Endothelial cell (in vitro differentiated cells): Measurements from ENCODE around the gene RCHY1. TPM values are rescaled to one million over a fixed set of nuclear protein-coding genes. Genes with fewer than 3 reads are reported as not detected.
A peak's percentile ranks its signal among the peaks of the same experiment; 100 is the strongest.

Experiments
- DNase-seq: peaks from one replicate; pipeline ENCODE4 v3.0.0; 2021; ENCODE audit warnings: low spot score
- H3K27ac Mint-ChIP-seq: one replicate; pipeline ENCODE4 v1.8.0; 2021; ENCODE audit warnings: mixed read lengths, inconsistent platforms; ENCODE audit not compliant: unreplicated experiment
- H3K27me3 Mint-ChIP-seq: one replicate; pipeline ENCODE4 v1.8.0; 2021; ENCODE audit warnings: mild to moderate bottlenecking, moderate library complexity, mixed read lengths, inconsistent platforms; ENCODE audit not compliant: unreplicated experiment
- H3K36me3 Mint-ChIP-seq: one replicate; pipeline ENCODE4 v1.8.0; 2021; ENCODE audit warnings: mild to moderate bottlenecking, low read depth, mixed read lengths, inconsistent platforms; ENCODE audit not compliant: unreplicated experiment
- H3K4me1 Mint-ChIP-seq: one replicate; pipeline ENCODE4 v1.8.0; 2021; ENCODE audit warnings: mild to moderate bottlenecking, mixed read lengths, inconsistent platforms; ENCODE audit not compliant: unreplicated experiment
- H3K4me3 Mint-ChIP-seq: one replicate; pipeline ENCODE4 v1.8.0; 2021; ENCODE audit warnings: mild to moderate bottlenecking, mixed read lengths, inconsistent platforms; ENCODE audit not compliant: unreplicated experiment
- H3K9me3 Mint-ChIP-seq: one replicate; pipeline ENCODE4 v1.8.0; 2021; ENCODE audit warnings: mixed read lengths, inconsistent platforms; ENCODE audit not compliant: unreplicated experiment
- total RNA-seq: library from RNA; stranded (reverse); fragmentation: NEBNext Ultra II Directional; extraction: Animal tissue kit (Norgen Biotek cat#: 25700); gene quantifications from one replicate; pipeline ENCODE4 v1.2.1, GENCODE V29; 2021; ENCODE audit not compliant: unreplicated experiment
- TF ChIP-seq, protein P1 (sequence below): fragments of 200-600 bp; sonication (generic); IDR thresholded peaks from one replicate; pipeline ENCODE4 v1.5.0; 2021; ENCODE audit warnings: antibody characterized with exemption; ENCODE audit not compliant: unreplicated experiment

RCHY1 gene
- total RNA-seq, 1 donor from 2014 or later, result 40.7 TPM

DNA sequence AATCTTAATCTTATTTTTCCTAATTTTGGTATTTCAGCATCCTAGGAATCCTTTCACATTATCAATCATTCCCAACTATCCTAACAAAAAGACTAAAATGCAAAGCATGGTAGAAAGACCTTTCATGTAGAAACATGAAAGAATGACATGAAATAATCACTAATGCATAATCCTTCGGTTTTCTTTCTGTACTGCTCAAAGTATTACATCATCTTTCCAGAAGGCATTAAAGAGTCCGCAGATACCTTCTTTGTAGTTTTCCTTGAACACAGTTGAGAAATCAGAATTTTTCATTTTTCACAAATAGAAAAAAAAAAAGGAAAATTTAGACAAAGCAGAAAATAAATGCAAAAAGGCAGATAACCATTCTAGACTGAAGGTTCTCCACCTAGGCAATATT, 11.5 kb downstream of the RCHY1 start:
- Mint-ChIP-seq H3K27ac (no peak overlapping the region), H3K36me3 (peaks cover 37% of the 10 kb centered on the region), H3K27me3 (no peaks in the 10 kb centered on the region), H3K4me3 (no peak overlapping the region), H3K4me1 (no peaks in the 10 kb centered on the region), H3K9me3 (no peaks in the 10 kb centered on the region)
- DNase-seq, result no peak
- TF ChIP-seq, protein P1, sequence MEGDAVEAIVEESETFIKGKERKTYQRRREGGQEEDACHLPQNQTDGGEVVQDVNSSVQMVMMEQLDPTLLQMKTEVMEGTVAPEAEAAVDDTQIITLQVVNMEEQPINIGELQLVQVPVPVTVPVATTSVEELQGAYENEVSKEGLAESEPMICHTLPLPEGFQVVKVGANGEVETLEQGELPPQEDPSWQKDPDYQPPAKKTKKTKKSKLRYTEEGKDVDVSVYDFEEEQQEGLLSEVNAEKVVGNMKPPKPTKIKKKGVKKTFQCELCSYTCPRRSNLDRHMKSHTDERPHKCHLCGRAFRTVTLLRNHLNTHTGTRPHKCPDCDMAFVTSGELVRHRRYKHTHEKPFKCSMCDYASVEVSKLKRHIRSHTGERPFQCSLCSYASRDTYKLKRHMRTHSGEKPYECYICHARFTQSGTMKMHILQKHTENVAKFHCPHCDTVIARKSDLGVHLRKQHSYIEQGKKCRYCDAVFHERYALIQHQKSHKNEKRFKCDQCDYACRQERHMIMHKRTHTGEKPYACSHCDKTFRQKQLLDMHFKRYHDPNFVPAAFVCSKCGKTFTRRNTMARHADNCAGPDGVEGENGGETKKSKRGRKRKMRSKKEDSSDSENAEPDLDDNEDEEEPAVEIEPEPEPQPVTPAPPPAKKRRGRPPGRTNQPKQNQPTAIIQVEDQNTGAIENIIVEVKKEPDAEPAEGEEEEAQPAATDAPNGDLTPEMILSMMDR, result no peak

DNA sequence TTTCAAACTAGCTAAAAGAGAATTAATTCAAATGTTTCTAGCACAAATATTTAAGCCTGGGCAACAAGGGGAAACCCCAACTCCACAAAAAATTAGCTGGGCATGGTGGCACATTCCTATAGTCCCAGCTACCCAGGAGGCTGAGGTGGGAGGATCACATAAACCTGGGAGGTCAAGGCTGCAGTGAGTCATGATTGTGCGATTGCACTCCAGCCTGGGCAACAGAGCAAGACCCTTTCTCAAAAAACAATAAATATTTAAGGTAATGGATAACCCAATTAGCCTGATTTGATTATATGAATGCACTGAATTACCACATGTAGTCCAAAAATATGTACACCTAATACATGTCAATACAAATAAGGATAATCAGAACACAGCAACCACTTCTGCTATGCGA, 14.3 kb downstream of the RCHY1 start:
- Mint-ChIP-seq H3K36me3 (peaks cover 29% of the 10 kb centered on the region), H3K27ac (no peak overlapping the region), H3K9me3 (no peaks in the 10 kb centered on the region), H3K4me1 (no peaks in the 10 kb centered on the region), H3K27me3 (no peaks in the 10 kb centered on the region), H3K4me3 (peak overlapping the region; percentile 7)
- DNase-seq, result no peak
- TF ChIP-seq, protein P1, result no peak

DNA sequence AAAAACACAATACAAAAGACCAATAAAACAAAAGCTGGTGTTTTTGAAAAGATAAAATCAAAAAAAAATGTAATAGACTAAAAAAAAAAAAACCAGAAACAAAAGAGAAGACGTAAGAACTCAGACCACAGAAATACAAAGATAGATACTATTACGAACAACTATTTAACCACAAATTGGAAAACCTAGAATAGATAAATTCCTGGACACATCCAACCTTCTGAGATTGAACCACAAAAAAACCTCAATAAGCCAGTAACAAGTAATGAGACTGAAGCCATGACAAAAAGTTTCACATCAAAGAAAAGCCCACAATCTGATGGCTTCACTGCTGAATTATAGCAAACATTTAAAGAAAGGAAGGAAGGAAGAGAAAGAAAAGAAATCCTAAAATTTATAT, 16.2 kb downstream of the RCHY1 start:
- Mint-ChIP-seq H3K4me3 (no peak overlapping the region), H3K27me3 (no peaks in the 10 kb centered on the region), H3K4me1 (no peaks in the 10 kb centered on the region), H3K36me3 (peaks cover 29% of the 10 kb centered on the region), H3K9me3 (no peaks in the 10 kb centered on the region), H3K27ac (no peak overlapping the region)
- no peak for DNase-seq
- TF ChIP-seq, protein P1, result no peak

DNA sequence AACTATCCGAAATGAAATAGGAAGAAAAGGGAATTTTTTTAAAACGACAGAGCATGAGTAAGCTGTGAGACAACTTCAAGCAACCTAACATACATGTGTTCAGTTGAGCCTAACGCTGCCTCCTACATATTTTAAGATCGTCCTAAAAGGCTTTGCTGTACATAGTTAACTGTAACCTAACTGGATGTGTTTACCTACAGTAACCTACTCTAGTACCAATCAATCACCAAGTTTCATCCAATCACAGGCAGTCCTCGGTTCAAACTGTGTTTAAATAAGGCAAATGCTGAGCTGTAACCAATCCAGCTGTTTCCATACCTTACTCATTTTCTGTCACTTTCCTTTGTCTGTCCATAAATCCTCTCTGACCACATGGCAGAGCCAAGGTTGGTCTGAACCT, 17.1 kb downstream of the RCHY1 start:
- Mint-ChIP-seq H3K9me3 (no peaks in the 10 kb centered on the region), H3K4me3 (no peak overlapping the region), H3K4me1 (no peaks in the 10 kb centered on the region), H3K27me3 (no peaks in the 10 kb centered on the region), H3K36me3 (peaks cover 29% of the 10 kb centered on the region), H3K27ac (no peak overlapping the region)
- TF ChIP-seq, protein P1, result no peak
- no peak for DNase-seq

DNA sequence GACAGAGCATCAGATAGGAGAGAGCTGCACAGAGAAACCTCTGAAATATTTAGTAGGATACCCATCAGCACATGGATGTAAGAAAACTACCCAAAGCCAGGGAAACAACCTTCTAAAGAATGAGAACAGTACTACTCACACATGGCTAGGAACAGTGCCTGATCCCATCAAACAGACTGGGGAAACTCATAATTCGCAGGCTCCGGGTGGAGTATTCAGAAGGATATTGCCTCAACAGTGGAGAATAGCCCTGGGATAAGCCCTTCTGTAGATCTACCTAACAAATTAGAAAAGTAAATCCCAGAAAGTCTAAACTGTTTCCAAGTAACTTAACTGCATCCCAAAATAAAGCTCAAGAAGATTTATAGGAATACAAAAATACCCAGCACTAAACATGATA, 17.8 kb downstream of the RCHY1 start:
- Mint-ChIP-seq H3K27ac (no peak overlapping the region), H3K27me3 (no peaks in the 10 kb centered on the region), H3K4me3 (no peak overlapping the region), H3K4me1 (no peaks in the 10 kb centered on the region), H3K36me3 (peaks cover 31% of the 10 kb centered on the region), H3K9me3 (no peaks in the 10 kb centered on the region)
- DNase-seq, result no peak
- TF ChIP-seq, protein P1, result no peak
